ENCODE data around the gene OR51B4. TPM values are rescaled to one million over a fixed set of nuclear protein-coding genes. Genes with fewer than 3 reads are reported as not detected.
"Not testable (repeated sequence)": the region's sequence is repeated elsewhere in the genome, so short reads cannot be mapped to it uniquely, and the experiment has no call there.

Gene OR51B4
- total RNA-seq, 1 donor from 2014 or later, result not detected

DNA sequence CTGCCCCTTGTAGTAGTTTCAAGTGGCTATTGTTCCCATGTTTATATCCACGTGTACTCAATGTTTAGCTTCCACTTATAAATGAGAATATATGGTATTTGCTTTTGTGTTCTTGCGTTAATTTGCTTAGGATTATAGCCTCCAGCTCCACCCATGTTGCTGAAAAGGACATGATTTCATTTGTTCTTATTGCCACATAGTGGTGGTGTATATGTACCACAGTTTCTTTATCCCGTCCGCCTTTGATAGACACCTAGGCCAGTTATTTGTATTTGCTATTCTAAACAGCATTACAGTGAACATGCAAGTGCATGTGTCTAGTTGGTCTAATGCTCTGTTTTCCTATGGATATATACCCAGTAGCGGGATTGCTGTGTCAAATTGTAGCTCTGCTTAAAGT is 15.5 kb upstream of the OR51B4 start:
- no peaks in the 10 kb centered on the region for H3K27me3 ChIP-seq (ENCODE audit: low read depth)
- H3K4me3 ChIP-seq, result no peak overlapping the region
- intact Hi-C loops (cut with DNase I), result no loop called here
- H3K9me3 ChIP-seq, result no peaks in the 10 kb centered on the region
- H3K27ac ChIP-seq, result no peak overlapping the region
- ATAC-seq, result no peak
- TF ChIP-seq, protein P1, sequence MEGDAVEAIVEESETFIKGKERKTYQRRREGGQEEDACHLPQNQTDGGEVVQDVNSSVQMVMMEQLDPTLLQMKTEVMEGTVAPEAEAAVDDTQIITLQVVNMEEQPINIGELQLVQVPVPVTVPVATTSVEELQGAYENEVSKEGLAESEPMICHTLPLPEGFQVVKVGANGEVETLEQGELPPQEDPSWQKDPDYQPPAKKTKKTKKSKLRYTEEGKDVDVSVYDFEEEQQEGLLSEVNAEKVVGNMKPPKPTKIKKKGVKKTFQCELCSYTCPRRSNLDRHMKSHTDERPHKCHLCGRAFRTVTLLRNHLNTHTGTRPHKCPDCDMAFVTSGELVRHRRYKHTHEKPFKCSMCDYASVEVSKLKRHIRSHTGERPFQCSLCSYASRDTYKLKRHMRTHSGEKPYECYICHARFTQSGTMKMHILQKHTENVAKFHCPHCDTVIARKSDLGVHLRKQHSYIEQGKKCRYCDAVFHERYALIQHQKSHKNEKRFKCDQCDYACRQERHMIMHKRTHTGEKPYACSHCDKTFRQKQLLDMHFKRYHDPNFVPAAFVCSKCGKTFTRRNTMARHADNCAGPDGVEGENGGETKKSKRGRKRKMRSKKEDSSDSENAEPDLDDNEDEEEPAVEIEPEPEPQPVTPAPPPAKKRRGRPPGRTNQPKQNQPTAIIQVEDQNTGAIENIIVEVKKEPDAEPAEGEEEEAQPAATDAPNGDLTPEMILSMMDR (IDR thresholded peaks at IDR 0.05), result no peak
- H3K4me1 ChIP-seq, result no peaks in the 10 kb centered on the region
- DNase-seq, result no peak
- H3K36me3 ChIP-seq, result no peaks in the 10 kb centered on the region

DNA sequence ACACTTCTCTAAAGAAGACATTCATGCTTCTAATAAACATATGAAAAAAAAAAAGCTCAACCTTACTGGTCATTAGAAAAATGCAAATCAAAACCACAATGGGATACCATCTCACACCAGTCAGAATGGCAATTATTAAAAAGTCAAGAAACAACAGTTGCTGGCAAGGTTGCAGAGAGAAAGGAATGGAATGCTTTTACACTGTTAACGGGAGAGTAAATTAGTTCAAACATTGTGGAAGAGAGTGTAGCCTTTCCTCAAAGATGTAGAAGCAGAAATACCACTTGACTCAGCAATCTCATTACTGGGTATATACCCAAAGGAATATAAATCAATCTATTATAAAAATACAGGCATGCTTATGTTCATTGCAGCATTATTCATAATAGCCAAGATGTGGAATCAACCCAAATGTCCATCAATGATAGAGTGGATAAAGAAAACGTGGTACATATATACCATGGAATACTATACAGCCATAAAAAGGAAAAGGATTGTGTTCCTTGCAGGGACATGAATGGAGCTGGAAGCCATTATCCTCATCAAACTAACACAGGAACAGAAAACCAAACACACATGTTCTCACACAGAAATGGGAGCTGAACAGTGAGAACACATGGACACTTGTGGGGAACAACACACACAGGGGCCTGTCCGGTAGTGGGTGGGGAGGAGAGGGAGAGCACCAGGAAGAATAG is 11.7 kb upstream of the OR51B4 start:
- H3K36me3 ChIP-seq; H3K27me3 ChIP-seq (ENCODE audit: low read depth); H3K27ac ChIP-seq; H3K9me3 ChIP-seq; H3K4me3 ChIP-seq; DNase-seq; ATAC-seq; H3K4me1 ChIP-seq; intact Hi-C loops (cut with DNase I): not testable (repeated sequence)

DNA sequence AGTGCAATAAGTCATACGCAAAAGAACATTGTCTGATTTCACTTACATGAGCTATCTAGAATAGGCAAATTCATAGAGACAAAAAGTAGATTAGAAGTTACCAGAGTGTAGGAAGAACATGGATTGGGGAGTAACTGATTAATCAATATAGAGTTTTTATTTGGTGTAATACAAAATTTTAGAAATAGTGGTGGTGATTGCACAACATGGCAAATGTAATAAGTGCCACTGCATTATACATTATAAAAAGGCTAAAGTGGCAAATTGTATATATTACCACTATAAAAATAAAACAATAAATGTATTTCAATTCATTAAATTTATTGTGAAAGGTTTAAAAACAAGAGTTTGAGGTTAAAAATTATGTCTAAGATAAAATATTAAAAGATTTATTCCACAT is 8.7 kb upstream of the OR51B4 start:
- Histone ChIP-seq H3K27ac (no peak overlapping the region), H3K4me3 (no peak overlapping the region), H3K27me3 (ENCODE audit: low read depth) (no peaks in the 10 kb centered on the region), H3K9me3 (no peaks in the 10 kb centered on the region), H3K4me1 (no peaks in the 10 kb centered on the region), H3K36me3 (no peaks in the 10 kb centered on the region)
- DNase-seq, result no peak
- intact Hi-C loops (cut with DNase I), result no loop called here
- no peak for ATAC-seq
- TF ChIP-seq, protein P1 (IDR thresholded peaks at IDR 0.05), result no peak

DNA sequence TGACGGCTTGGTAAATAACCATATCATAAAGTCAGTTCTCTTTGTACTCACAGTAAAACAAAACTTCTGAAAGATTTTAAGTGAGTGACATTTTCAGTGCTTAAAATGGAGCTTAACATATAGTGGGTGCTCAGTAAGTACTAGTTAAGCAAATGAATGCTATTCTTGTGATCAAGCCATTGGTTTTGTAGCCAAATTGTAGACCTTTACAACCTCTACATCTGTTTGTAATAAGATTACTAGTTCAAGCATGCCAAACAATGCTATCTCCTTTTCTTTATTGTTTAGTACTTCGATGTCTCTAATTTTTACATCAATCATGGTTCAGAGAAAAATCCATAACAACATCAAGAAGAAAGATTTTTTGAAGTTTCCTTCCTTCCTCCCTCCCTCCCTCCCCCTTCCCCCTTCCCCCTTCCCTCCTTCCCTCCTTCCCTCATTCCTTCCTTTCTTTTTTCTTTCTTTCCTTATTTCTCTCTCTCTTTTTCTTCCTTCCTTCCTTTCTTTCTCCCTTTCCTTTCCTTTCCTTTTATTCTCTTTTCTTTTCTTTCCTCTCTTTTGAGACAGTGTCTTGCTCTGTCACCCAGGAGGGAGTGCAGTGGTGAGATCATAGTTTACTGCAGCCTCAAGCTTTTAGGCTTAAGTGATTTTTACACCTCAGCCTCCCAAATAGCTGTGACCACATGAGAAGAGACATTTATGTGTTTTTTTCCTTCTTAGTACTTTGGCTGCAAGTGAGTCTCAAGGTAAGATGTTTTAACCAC is 5.7 kb upstream of the OR51B4 start:
- no peak overlapping the region for H3K4me3 ChIP-seq
- intact Hi-C loops (cut with DNase I), result no loop called here
- no peak overlapping the region for H3K27ac ChIP-seq
- H3K4me1 ChIP-seq, result no peaks in the 10 kb centered on the region
- TF ChIP-seq, protein P1 (IDR thresholded peaks at IDR 0.05), result no peak
- no peaks in the 10 kb centered on the region for H3K36me3 ChIP-seq
- DNase-seq (no peak), ATAC-seq (no peak)
- no peaks in the 10 kb centered on the region for H3K9me3 ChIP-seq
- no peaks in the 10 kb centered on the region for H3K27me3 ChIP-seq (ENCODE audit: low read depth)

DNA sequence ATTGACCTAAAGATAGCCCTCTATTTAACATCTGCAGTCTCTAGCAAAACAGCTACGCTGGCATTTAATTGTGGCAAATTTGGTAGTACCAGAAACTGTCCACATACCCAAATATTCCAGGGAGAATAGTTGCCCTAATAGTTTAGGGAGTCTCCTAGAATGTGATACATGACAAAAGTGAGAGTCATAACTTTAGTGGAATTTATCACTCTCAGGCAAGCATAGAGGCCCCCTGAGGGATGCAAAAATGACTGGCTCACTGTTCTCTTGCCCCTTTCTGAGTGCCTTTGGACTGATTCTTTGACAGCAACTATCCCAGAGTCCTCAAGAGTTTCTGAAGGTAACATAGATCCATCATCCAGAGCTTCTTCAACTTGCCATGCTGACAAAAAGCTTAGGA is 2.3 kb upstream of the OR51B4 start:
- no peak for DNase-seq
- Histone ChIP-seq H3K27me3 (ENCODE audit: low read depth) (no peaks in the 10 kb centered on the region), H3K36me3 (no peaks in the 10 kb centered on the region), H3K4me3 (no peak overlapping the region), H3K9me3 (no peaks in the 10 kb centered on the region), H3K27ac (no peak overlapping the region), H3K4me1 (no peaks in the 10 kb centered on the region)
- no peak for ATAC-seq
- TF ChIP-seq, protein P1 (IDR thresholded peaks at IDR 0.05), result no peak
- intact Hi-C loops (cut with DNase I), result no loop called here

DNA sequence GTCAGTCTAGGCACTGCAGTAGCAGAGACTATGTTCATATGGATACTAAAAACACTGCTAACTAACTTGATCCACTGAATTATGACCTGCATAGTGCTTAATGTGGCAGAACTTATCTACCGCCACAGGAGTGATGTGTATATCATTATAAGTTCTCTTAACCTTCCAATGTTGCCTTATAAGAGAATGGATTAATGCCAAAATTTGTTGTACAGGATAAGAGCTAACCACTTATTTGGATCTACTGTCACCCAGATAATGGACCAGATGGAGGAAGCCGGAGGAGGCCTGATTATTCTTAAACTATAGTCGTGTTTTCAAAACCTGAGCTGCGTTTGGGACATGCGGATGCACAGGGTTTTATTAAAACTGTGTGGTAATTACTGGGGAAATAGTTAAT is 1.9 kb upstream of the OR51B4 start:
- no peak for DNase-seq
- TF ChIP-seq, protein P1 (IDR thresholded peaks at IDR 0.05), result no peak
- Histone ChIP-seq H3K9me3 (no peaks in the 10 kb centered on the region), H3K4me1 (no peaks in the 10 kb centered on the region), H3K27me3 (ENCODE audit: low read depth) (no peaks in the 10 kb centered on the region), H3K36me3 (no peaks in the 10 kb centered on the region), H3K27ac (no peak overlapping the region), H3K4me3 (no peak overlapping the region)
- no peak for ATAC-seq
- intact Hi-C loops (cut with DNase I), result no loop called here
